Stimulated activated CD8-positive, alpha-beta memory T cell treated with anti-CD3 and anti-CD28 coated beads, Interleukin-4, amount 100 ng/mL, for 1 hour (primary cell): ENCODE results near the gene NR2E3.

ENCODE experiments used
- DNase-seq, 2 donors: peaks; one replicate each; pipeline ENCODE4 v3.0.0-alpha.2; 2020; ENCODE audit warnings: low read depth in 2 of 2, low spot score in 1 of 2

The NR2E3 gene

GRCh38 chr15:71810256-71811035 lies at the start of gene NR2E3:
TSS of gene NR2E3 (plus strand) at chr15:71810554. CDS start at chr15:71810744, 190 bp downstream.
- DNase-seq = no peak

GRCh38 chr15:71760852-71761251 lies 49.5 kb upstream of the NR2E3 start:
- no peak for DNase-seq

- DNase-seq = no peak
Measured at GRCh38 chr15:71761649-71762048, 48.7 kb upstream of the NR2E3 start.

- no peak for DNase-seq
Measured at GRCh38 chr15:71768184-71768583, 42.2 kb upstream of the NR2E3 start.

- no peak for DNase-seq
Measured at GRCh38 chr15:71773206-71773859, 37.0 kb upstream of the NR2E3 start.

GRCh38 chr15:71775856-71776255 lies 34.5 kb upstream of the NR2E3 start:
- DNase-seq = no peak

GRCh38 chr15:71776304-71776703 lies 34.0 kb upstream of the NR2E3 start:
- no peak for DNase-seq

- DNase-seq = no peak
Measured at GRCh38 chr15:71777216-71777943, 33.0 kb upstream of the NR2E3 start.

GRCh38 chr15:71779073-71779797 lies 31.1 kb upstream of the NR2E3 start:
- no peak for DNase-seq

GRCh38 chr15:71780115-71780976 lies 30.0 kb upstream of the NR2E3 start:
- DNase-seq = no peak

GRCh38 chr15:71781179-71781964 lies 29.0 kb upstream of the NR2E3 start:
- no peak for DNase-seq

GRCh38 chr15:71781965-71782265 lies 28.4 kb upstream of the NR2E3 start:
- DNase-seq = no peak

- DNase-seq = no peak
Measured at GRCh38 chr15:71782422-71783165, 27.8 kb upstream of the NR2E3 start.

- DNase-seq = no peak
Measured at GRCh38 chr15:71784719-71785118, 25.6 kb upstream of the NR2E3 start.

GRCh38 chr15:71785996-71786395 lies 24.4 kb upstream of the NR2E3 start:
- DNase-seq = no peak

- no peak for DNase-seq
Measured at GRCh38 chr15:71786673-71787072, 23.7 kb upstream of the NR2E3 start.

- no peak for DNase-seq
Measured at GRCh38 chr15:71788646-71789579, 21.4 kb upstream of the NR2E3 start.

GRCh38 chr15:71789616-71790015 lies 20.7 kb upstream of the NR2E3 start:
- DNase-seq = no peak
